KG1 (cell line): Measurements from ENCODE around the gene MYO5A.
A peak's percentile ranks its signal among the peaks of the same experiment; 100 is the strongest.
"Not testable (repeated sequence)": the region's sequence is repeated elsewhere in the genome, so short reads cannot be mapped to it uniquely, and the experiment has no call there.

Source experiments
- DNase-seq: peaks from one replicate; lab custom pipeline; 2025; lab: John Stamatoyannopoulos, UW

The MYO5A gene

DNA sequence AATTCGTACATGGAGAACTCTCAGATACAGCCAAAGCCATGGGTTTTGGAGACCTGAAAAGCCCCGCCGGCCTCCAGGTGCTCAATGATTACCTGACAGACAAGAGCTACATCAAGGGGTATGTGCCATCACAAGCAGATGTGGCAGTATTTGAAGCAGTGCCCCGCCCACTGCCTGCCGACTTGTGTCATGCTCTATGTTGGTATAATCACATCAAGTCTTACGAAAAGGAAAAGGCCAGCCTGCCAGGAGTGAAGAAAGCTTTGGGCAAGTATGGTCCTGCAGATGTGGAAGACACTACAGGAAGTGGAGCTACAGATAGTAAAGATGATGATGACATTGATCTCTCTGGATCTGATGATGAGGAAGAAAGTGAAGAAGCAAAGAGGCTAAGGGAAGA, 23.5 kb downstream of the MYO5A start:
- no peak for DNase-seq

DNA sequence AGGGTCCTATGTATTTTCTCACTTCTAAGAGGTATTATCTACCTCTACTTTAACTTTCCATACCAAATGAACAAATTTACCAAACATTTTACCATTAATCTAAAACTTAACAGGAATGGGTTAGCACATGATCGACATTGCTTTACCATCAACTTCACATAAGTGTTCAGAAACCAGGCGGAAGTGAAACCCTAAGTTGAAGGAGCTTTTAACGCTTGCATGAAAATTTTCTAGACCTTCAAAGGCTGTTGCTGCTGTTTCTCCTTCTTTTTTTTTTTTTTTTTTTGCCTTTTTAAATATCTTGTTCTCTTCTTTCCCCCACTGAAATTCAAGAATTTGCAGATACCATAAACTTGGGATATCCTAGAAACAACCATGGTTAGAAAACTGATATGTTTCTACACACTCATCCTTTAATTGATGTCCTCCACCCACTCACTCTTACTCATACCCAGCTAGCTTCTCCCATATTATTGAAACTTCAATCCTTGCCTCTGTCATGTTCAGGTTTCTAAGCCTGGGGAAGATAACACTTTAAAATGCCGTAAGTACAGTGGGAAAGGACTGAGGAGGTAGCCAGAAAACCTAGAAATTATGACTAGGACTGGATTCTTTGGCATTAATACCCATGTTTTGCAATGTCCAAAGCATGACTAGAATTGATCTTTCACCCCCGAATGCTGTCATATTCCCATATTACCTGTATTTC, 24.7 kb downstream of the MYO5A start:
- DNase-seq, result no peak

DNA sequence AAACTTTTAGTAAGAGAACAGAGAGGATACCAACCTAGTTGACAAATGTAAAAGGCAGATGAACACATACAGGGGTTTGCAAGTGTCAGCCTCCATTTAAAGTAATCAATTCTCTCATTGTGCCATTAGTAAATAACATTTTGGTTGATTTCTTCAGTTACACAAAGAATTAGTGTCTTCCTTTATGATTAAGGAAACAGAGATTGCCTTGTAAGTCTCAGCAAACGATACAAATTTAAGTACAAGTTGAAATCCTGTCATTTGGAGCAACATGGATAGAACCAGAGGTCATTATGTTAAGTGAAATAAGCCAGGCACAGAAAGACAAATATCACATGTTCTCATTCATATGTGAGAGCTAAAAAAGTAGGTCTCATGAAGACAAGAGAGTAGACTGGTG, 26.1 kb downstream of the MYO5A start:
- no peak for DNase-seq

DNA sequence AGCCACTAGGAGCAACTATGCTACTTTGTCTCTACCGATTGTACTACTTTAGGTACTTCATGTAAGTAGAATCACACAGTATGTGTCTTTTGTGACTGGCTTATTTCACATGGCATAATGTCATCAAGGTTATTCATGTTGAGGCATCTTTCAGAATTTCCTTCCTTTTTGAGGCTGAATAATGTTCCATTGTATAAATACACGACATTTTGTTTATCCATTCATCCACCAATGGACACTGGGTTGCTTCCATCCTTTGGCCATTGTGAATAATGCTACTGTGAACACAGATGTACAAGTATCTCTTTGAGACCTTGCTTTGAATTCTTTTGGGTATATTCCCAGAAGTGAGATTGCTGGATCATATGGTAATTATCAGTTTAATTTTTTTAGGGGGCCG, 29.2 kb downstream of the MYO5A start:
- no peak for DNase-seq

DNA sequence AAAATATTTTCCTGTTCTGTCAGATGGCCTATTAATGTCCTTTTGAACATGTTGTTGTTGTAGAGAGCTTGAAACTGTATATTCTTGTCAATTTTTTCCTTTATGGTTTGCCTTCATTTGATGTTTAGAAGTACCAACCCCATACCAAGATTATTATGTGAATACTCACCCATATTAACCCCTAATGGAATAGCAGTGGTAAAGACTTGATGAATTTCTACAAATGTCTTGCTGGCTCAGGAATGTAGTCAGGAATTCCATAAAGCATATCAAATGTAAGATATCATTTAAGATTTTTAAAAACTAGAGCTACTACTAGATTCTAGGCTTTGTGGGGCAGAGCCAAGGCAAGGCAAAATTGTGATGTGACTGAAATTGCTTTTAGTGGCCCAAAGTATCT, 30.0 kb downstream of the MYO5A start:
- DNase-seq, result no peak

DNA sequence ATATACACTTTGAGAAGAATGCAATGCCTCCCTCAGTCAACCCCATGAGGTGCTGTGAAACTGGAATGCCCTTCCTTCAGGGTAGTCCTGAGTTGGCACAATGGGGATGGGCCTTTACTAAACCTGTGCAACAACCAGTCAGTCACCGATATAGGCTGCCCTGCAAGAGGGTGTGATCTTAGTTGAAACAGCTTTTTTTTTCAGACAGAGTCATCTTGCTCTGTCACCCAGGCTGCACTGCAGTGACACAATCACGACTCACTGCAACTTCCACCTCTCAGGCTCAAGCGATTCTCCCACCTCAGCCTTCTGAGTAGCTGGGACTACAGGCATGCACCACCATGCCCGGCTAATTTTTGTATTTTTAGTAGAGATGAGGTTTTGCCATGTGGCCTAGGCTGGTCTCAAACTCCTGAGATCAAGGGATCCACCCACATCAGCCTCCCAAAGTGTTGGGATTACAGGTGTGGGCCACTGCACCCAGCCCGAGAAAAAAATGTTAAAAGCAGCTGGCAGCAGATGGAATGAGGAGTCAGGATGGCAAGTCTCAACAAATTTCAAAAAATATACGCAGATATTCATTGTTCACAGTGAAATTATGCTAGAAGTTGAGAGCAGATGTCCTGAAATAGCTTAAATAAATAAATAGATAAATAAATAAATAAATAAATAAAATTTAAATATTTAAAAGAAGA, 31.8 kb downstream of the MYO5A start:
- no peak for DNase-seq

DNA sequence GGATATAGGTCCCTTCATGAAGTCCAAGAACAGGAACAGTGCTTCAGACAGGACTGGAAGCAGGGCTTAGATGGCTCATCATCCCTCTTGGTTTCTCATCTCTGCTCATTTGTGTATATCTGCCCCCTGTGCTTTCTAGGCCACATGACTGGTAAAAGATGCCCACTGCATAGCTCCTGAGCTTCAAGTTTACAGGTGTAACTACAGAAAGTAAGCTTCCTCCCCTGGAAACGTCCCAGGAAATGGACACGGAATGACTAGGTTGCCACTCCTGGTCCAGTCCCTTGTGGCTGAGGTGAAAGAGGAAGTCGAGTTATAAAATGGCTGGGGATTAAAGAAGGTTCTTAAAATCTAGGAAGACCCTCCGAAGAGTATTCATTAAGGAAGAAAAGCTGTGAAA, 32.5 kb downstream of the MYO5A start:
- DNase-seq, result no peak

DNA sequence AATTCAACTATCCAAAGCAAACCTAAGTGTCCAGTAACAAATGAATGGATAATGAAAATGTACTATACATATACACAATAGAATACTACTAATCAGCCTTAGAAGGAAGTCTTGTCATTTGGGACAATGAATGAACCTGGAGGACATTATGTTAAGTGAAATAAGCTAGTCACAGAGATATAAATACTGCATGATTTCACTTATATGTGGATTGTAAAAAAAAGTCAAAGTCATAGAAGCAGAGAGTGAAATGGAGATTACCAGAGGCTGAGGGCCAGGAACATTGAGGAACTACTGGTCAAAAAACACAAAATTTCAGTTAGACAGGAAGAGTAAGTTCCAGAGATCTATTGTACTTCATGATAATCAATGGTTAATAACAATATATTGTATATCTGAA, 33.6 kb downstream of the MYO5A start:
- DNase-seq, result no peak

DNA sequence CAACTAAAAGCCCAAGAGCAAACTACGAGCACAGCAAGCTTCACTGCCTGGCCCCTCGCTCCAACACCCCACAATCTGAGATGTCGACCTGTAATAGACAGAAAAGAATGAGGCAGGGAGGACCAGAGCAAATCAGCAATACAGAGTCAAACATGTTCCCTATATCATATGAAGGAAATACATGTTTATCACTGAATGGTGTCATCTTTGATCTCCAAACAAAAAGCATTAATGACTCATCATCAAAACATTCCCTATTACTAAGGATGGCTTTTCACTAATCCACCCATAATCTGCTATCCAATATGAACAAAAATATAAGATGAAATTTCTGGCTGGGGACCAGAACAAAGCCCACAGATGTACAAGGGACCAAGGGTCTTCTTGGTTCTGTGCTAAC, 34.7 kb downstream of the MYO5A start:
- DNase-seq, result no peak

DNA sequence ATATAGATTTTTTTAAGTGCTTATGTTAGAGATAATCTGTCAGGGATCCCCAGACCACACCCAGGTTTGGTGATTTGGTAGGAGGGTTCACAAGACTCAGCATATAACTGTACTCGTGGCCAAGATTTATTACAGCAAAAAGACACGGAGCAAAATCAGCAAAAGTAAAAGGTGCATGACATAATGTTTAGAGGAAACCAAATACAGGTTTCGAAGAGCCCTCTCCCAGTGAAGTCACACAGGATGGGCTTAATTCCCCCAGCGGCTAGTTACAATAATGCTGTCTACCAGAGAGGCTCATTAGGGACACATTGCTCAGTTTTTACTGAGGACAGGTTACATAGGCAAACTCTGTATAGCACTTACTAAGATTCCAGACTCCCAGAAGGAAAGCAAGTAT, 36.5 kb downstream of the MYO5A start:
- DNase-seq, result no peak

DNA sequence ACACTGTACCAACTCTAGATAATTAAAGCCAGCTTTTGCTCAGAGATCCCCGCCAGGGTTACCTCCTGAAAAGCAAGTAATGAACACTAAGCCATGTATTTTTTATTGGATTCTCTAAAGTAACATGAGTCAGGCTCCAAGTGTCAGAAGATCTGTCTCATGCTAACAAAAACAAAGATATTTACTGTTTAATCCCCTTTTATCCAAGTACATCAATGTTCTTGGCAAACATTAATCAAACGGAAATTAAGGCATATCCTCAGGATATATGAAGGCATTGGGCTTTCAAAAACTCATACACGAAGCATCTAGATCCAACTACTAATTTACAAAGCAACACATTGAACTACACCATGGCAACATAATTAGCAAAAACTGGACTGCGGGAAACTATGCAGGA, 37.2 kb downstream of the MYO5A start:
- DNase-seq, result no peak

DNA sequence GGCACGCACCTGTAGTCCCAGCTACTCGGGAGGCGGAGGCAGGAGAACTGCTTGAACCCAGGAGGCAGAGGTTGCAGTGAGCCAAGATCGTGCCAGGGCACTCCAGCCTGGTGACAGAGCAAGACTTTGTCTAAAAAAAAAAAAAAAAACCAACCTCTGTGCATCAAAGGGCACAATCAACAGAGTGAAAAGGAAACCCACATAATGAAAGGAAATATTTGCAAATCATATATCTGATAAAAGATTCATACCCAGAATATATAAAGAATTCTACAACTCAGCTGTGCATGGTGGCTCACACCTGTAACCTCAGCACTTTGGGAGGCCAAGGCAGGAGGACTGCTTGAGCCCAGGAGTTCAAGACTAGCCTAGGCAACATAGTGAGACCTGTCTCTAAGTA, 39.2 kb downstream of the MYO5A start:
- DNase-seq, result not testable (repeated sequence)

DNA sequence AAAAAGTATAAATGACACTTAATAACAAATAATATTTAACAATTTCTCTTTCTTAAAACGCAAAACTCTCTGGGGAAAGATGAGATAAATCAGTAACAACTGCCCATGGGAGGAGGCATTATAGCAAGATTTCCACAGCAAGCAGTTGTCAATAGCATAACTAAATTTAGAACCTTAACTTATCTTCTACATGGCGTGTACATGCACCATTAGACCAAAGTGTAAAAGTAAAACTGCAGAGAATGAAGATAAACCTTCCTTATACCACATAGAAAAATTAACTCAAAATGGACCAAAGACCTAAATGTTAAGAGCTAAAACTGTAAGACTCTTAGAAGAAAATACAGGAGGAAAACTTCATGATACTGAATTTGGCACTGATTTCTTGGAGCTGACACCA, 39.9 kb downstream of the MYO5A start:
- DNase-seq, result no peak

DNA sequence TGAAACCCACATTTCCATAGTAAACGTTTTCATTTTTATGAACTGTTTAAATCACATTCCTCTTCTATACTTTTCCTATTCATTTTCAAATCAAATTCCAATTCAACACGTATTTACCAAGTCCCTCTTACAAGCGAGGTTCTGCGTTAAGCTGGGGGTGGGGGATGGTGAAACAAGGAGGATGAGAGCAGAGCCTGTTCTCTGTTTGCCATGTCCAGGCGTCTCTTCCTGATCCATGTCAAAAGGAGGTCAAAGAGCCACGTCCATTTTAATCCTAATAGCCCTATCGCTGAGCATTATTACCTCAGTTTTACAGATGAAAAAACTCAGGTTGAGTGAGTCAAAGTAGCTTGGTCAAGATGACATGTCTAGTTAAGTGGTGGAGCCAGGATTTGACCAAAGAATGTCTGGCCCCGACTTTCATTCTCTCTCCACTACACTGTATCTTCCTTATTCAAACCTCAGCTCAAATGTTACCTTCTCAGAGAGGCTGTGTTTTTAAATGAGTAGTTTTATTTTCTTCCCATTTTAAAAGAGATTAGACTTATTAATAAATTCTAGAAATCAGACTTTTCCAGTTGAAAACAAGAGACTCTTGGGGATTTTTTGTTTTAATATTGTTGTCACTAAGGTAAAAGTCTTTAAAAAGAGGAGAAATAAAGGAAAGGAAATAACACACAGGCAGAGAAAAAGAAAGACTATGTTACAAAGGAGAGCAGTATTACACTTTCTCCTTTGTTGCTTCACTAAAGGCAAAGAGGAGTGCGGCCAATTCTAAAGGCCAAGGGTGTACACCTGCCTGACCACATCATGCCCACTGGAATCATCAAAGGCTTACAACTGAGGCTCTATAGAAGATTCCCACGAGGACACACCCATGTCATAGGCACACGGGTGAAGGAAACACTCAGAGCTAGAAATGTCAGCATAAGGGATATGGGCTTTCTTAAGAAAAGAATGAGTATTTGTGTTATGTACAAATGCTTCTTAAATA, 42.4 kb downstream of the MYO5A start:
- no peak for DNase-seq

DNA sequence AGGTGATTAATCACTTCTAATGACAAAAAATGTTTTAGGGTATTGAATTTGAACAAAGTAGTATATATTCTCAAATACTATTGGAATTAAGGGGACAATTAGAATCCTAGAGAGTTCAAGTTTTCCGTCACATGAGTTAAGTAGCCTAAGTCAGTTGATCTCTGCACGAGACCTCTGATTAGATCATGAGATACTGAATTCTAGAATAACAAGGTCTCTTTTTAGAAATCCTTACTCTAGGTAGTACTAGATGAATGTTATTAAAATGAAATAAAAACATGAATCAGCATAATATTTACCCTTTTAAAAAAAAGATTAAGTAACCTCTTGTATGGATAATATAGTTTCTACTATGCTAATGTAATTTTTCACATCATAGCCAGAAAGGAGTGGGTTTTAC, 43.4 kb downstream of the MYO5A start:
- no peak for DNase-seq

DNA sequence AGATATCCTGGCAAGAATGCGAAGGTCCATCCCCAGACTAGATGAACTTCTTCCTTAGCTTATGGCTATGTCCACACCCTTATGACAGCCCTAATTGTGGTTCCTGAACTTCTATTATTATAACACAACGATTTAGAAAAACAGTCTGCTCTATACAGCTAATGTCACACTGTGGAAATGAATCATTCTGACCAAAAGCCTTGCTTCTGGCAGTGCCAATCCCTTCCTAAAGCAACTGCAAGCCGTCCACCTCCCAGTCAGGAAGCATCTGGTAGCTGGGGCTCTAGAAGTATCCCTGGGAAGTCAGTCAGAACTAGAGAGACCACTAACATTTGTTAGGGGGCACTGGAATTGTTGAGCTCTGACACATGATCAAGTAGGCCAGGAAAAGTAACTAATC, 45.0 kb downstream of the MYO5A start:
- DNase-seq, result no peak

DNA sequence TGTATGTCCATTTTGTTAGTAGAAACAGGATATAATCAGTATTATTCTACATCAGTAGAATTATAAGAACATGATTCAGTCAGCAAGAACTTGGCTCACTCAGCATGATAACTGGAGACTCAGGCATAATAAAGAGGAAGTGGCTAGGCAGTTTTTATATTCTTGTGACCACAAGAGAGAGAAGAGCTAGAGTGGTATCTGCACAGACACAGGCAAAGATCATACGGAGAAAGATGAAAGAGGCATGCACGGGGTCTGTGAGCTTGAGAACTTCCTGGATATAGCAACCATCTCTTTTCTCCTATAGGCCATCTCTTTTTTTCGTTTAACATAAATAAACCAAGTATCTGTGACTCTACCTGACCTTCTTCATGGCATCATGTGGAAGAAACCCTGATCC, 46.8 kb downstream of the MYO5A start:
- DNase-seq, result peak; percentile 21

DNA sequence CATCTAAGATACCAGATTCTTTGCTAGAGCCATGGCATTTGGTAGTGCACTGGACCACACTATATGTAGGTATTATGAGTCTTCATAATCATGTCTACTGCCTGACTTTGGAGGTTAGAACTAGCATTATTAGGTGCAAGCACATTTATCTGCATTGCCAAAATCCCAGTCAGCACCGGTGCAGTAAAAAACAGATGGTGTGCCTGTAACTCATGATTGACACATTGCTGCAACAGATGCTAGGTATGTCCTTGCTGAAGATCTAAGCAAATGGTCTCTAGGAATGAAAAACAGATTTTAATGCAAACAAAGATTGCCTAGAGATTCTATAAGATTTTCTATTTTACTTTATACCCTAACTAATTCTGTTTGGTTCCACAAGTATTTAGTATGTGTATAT, 47.7 kb downstream of the MYO5A start:
- DNase-seq, result no peak

DNA sequence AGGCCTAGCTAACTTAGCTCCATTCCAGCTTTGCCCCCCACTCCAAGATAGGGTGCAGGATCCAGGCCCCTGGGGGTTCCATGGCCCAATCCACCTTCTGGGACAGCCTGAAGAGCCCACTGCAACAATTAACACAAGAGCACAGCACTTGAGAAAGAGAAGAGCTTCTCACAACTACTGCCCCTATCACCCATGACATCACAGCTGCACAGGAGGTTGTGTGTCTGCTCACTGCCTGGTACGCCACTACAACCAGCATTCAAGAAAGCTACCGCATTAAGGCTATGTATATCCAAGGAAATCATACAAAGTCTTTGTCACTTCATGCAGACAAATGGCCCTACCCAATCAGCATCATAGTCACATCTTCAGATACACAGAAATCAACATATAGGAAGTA, 62.0 kb downstream of the MYO5A start:
- no peak for DNase-seq

DNA sequence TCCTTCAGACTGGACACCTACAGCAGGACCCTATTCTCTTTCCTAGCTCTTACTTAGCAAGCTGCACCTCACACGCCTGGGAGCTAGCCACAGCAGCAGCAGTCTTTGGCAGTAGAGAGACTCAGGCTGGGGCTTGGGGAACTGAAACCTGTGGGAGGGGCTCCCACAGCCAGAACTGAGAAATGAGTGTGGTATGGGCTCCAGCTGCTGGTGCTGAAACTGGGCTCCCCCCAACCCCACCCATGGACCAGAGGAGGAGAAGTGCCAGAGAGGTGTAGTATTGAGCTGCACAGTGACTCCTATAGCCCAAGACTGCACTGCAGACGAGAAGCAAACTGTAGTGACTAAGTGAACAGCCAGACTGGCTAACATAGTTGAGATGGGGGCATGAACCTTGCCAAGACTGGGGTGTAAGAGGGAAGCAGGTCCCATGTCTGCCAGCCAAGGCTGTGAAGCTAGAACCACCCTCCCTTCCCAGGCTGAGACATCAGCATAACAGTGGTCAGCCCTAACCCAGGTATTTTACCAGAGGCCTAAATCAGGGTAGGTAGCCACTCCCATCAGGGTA, 62.5 kb downstream of the MYO5A start:
- no peak for DNase-seq

DNA sequence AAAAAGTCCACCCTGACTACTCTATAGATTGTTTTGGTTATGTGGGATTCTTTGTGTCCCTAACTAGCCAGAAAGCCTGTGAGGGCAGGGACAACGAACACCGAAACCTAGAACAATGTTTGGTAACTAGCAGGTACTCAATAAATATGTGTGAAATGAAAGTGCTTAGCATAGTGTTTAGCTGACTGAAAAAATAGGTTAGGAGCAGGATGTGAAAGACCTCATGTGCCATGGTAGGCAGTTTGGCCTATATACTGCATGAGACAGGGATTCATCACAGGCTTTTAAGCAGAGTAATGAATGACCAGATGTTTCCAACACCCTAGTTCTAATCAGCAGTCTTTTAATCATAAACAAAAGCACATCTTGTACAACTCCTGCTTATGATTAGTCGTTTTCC, 64.2 kb downstream of the MYO5A start:
- no peak for DNase-seq

DNA sequence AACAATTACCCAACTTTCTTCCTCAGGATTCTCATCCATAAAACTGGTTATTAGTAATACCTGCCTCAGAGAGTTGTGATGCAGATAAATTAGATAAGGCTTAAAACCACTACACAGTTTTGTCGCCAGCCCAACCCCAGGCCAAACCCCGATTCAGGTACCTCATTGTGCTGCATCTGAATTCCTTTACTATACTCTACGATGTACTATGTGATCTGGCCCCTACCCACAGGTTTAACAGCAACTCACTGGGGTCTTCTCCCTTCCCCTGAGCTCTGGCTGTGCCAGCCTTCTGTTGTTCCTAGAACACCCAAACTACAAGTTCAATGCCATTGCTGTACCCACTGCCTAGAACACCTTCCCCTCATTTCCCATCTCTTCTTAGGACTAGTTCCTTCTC, 64.6 kb downstream of the MYO5A start:
- DNase-seq, result no peak

DNA sequence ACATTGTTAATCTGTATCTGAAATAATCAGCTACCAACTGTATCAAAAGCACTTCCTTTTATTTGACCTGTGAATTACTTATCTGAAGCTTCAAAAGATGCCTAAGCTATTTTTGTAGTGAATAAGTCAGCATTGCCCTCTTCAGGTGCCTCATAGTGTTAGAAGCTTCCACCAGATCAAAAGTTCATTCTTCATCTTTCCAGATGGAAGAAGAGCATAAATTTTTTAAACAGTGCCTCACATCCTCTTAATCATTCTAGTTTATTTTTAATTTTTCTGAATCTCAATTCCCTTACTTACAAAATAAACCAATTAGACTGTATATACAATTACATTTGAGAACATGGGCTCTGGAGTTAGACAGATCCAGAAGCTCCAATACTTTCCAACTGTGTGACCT, 65.0 kb downstream of the MYO5A start:
- no peak for DNase-seq
